HG02678 (cell line): ENCODE results near the gene CHL1.
A peak's percentile ranks its signal among the peaks of the same experiment; 100 is the strongest.

Source experiments
- ATAC-seq: cut with Tn5 transposase; IDR thresholded peaks from one replicate; pipeline ENCODE4 v1.9.1; 2021; ENCODE audit warnings: mild to moderate bottlenecking, moderate library complexity; ENCODE audit not compliant: unreplicated experiment

Gene CHL1

GRCh38 chr3:217948-218347 is 21.4 kb downstream of the CHL1 start:
- peak; percentile 62 for ATAC-seq

DNA sequence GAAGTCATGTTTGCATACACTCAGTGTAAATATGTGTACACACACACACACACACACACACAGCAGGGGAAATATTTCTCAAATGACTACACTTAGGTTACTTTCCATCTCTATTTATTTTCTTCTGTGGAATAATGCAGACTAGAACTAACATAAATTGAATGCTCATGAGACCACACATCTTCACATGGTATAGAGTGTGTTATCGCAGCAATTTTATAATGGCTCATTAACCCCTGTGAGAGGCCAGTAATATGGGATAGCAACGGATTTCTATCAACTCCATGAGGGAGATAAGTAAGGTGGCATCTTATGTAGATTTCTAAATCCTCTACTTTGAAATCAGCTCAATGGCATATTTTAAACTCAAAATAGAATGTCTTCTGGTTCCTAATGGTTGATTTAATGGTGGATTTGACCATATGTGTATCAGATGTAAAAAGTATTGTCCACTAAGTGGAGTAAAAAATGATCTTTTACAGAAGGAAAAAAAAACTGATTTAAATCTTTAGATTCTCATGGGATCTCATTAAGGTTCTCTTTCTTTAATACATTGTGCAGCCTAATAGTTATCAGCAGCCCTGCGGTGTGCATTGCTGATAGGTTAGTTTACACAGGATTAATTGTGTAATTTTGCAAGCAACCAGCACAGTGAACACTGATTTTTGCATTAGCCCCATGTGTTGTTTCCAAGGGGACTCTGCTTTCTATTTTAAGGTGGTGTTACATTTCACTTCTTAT is 32.0 kb downstream of the CHL1 start:
- no peak for ATAC-seq

- ATAC-seq: no peak
These were observed 32.7 kb downstream of the CHL1 start for GRCh38 chr3:229183-229661.

GRCh38 chr3:236881-237280 is 40.3 kb downstream of the CHL1 start:
- no peak for ATAC-seq

GRCh38 chr3:242602-243355 is 46.2 kb downstream of the CHL1 start:
- ATAC-seq: no peak

DNA sequence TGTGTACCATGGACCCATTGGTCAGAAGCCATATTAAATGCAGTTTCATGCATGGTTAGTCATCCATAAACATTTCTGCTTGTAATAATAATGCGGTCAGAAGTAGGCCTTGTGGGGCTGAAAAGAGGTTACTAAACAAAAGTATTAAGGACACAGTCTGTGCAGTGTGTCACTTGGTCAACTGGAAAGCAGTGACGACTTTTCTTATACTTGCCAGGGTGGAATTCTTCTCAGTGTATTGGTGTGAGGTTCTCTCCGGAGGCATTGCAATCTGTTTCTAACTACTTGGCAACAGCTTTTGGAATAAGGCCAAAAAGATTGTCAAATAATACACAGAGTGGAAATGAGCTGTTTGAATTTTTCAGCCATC is 46.8 kb downstream of the CHL1 start:
- ATAC-seq: no peak

- no peak for ATAC-seq
These were observed 47.5 kb downstream of the CHL1 start for GRCh38 chr3:244041-244440.

GRCh38 chr3:247916-248315 is 51.4 kb downstream of the CHL1 start:
- ATAC-seq: no peak

GRCh38 chr3:248864-249520 is 52.4 kb downstream of the CHL1 start:
- no peak for ATAC-seq

DNA sequence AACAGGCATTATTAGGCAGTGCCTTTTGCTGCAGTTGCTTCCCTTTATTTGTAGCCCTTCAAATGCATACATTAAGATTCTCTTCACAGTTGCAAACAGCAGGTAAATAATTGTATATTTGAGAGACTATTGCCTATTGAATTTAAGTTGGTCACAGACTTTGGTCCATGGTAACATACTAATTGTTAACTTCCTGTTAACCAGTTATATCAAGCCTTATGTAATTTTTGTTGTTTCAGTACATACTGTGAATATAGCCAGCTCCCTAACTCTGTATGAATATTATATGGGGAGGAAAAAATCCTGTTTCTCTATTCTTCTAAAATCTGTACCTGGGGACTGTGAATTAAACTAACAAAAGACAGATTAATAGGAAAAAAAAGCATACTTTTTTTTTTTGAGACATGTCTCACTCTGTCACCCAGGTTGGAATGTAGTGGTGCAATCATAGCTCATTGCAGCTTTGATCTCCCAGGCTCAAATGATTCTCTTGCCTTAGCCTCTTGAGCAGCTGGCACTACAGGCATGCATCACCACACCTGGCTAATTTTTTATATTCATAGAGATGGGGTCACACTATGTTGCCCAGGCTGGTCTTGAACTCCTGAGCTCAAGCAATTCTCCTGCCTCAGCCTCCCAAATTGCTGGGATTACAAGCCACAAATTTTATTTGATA is 53.2 kb downstream of the CHL1 start:
- ATAC-seq: no peak

DNA sequence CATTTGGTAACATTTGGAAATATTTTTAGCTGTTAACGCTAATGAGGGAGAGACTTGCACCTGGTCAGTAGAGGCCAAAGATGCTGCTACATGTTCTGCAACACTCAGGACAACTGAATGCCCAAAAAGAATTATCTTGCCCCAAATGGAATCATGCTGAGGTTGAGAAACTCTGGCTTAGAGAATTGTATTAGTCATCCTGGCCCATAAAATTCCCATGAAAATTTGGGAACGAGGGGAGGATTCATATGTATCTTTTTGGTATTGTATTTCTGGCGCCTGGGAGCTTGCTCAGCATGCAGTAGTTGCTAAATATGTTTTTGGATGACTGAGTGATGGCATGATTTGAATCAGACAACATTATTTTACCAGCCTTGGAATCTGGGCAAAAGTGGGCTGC is 59.9 kb downstream of the CHL1 start:
- ATAC-seq: no peak

- no peak for ATAC-seq
These were observed 61.3 kb downstream of the CHL1 start for GRCh38 chr3:257826-258225.

DNA sequence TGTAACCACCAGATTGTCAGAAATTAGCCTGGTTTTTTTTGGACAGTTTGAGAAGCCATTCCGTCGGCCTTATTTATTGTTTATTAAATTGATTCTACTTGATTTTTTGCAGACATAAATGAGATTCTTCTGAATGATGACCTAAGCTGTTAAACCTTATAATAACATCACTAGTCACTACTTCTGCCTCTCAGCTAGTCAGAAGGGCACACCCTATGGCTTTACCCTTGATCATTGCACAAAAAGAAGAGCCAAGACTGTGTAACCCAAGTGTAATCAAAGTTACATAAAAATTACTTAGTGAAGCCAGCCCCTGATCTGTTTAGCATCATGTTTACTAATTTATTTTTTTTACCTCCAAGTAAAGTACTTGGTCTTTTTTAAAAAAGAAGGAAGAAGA is 64.3 kb downstream of the CHL1 start:
- ATAC-seq: no peak

GRCh38 chr3:263393-263792 is 66.8 kb downstream of the CHL1 start:
- ATAC-seq: no peak

- ATAC-seq: no peak
These were observed 68.0 kb downstream of the CHL1 start for GRCh38 chr3:264394-265156.

DNA sequence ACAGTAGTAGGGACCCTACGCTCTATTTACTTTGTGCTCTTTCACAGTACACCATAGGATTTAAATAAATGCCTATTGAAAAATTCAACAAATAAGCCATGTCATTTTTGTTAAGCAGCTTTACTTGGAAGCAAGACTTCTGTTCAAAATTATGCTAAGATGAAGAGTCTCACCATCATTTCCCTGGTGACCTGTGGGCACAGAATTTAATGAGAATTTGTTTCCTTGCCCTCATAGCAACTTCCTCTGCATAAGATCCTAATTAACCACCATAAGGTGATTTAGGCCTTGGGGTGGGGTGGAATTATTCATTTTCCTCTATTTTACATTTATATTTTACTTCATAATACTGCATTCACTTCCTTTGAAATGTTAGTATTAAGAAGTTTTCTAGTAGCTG is 70.5 kb downstream of the CHL1 start:
- ATAC-seq: no peak

GRCh38 chr3:270688-271087 is 74.1 kb downstream of the CHL1 start:
- no peak for ATAC-seq

GRCh38 chr3:274927-275326 is 78.4 kb downstream of the CHL1 start:
- no peak for ATAC-seq

DNA sequence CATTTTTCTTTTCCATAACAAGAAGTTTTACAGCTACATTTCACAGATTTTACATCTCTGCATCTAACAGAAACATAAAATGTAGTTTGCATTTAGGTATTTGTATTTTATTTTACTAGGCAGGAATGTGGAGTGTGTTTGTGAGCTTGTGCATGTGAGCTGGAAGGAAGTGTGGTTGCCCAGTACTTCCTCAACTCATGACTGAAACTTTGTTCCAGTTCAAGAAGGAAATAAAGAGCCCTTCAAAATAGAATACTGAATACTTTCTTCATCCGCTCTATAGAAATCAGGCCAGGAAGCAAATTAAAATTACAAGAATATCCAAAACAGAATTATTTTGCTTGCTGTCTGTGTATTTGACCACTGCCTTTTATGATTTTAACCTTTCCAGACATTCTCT is 81.3 kb downstream of the CHL1 start:
- ATAC-seq: no peak

GRCh38 chr3:278300-279064 is 81.9 kb downstream of the CHL1 start:
- peak; percentile 76 for ATAC-seq
